HEK293T (cell line): ENCODE measurements around the gene SLC24A4.

Experiments used
- BHLHE40 ChIP-seq: fragments of 450-650 bp; IDR thresholded peaks from 2 replicates; pipeline ENCODE4 v1.6.1; 2016; ENCODE audit warnings: mild to moderate bottlenecking, moderate library complexity, borderline replicate concordance
- FOXA1 ChIP-seq: fragments of 450-650 bp; IDR thresholded peaks from 2 replicates; pipeline ENCODE4 v1.6.1; 2016; ENCODE audit warnings: mild to moderate bottlenecking
- FOXK2 ChIP-seq: fragments of 450-650 bp; IDR thresholded peaks from 2 replicates; pipeline ENCODE4 v1.6.1; 2016; ENCODE audit warnings: mild to moderate bottlenecking

DNA sequence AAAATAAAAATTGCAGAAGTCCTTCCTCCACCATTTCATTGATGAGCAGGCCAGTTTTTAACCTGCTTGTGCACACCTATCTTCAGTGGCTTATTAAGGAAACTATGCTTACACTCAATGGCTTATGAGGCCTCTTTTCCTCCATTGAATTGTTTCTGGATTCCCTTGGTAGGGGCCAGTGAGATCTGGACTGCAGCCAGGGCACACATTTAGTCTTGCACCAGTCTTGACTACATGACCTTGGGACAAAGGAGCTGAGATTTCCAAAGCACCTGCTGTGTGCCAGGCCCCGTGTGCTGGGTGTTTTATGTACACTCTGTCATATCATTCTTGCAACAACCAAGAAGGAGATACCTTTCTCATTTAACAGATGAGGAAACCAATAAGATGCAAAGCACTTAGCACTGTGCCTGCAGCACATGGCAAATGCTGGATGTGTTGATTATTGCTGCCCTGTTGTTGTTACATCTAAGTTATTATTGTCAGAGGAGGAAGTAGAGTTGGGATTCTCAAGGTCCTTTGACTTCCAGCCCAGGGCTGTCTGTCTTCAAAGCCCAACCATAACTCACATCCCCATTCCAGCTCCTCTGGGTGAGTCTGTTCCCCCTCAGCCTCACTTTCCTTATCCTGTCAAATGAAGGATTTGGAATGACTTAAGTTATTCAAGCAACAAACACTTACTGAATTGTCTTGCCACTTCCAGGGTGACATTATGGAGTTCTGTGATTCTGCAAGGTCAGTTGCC is 159.0 kb downstream of the SLC24A4 start:
- TF ChIP-seq BHLHE40 (no peak), FOXA1 (no peak), FOXK2 (no peak)
